HCT116 (cell line): ENCODE data around the gene CACNG1. TPM values are rescaled to one million over a fixed set of nuclear protein-coding genes. Genes with fewer than 3 reads are reported as not detected.

ENCODE experiments used
- ATAC-seq: fragments of 200-7000 bp; cut with Tn5 transposase; 2 replicates; pipeline ENCODE4 v1.9.1; 2020; ENCODE audit warnings: mild to moderate bottlenecking, moderate library complexity
- BruUV-seq: library from RNA; stranded (reverse); fragments of 400-500 nt; replicated peaks from 2 replicates; lab custom pipeline; 2021; lab: Mats Ljungman, UMichigan
- CTCF ChIA-PET: fragments of 300-600 bp; sonication (Branson Sonifier 250); formaldehyde crosslinking; loops from one replicate; lab custom pipeline; 2021; ENCODE audit warnings: antibody characterized with exemption; lab: Charles Lee
- POLR2A ChIA-PET: fragments of 300-600, 350-600 bp; sonication (Branson Sonifier 250); formaldehyde crosslinking; loops from one replicate; lab custom pipeline; 2021; ENCODE audit warnings: antibody characterized with exemption; lab: Charles Lee
- RAD21 ChIA-PET, 2 experiments: fragments of 300-600 bp; sonication (Branson Sonifier 250); formaldehyde crosslinking; loops; one replicate each; lab custom pipeline; 2023; ENCODE audit warnings: low total read pairs in 2 of 2; ENCODE audit not compliant: uncharacterized antibody in 2 of 2, unreplicated experiment in 2 of 2, low non-redundant PET in 1 of 2; lab: Charles Lee
- DNase-seq: peaks from one replicate; pipeline ENCODE4 v3.0.0-alpha.2; 2010; ENCODE audit warnings: low read depth, low spot score
- H2AFZ ChIP-seq: fragments of 200-600 bp; shearing (Covaris generic), sonication (generic); 2 replicates; pipeline ENCODE4 v1.6.1; 2017; ENCODE audit warnings: low read depth, mixed run types, mixed read lengths, antibody characterized with exemption, low read length; ENCODE audit not compliant: poor library complexity, severe bottlenecking
- H3K27ac ChIP-seq: 2 replicates; pipeline ENCODE4 v1.5.1; 2012; ENCODE audit warnings: low read depth, low read length
- H3K27me3 ChIP-seq: fragments of 200-600 bp; sonication (generic); 2 replicates; pipeline ENCODE4 v1.6.1; 2016; ENCODE audit warnings: mixed run types, low read length, mixed read lengths; ENCODE audit not compliant: insufficient read depth
- H3K36me3 ChIP-seq, 2 experiments: fragments of 200-500 bp in 1 of 2; fragments of 200-600 bp in 1 of 2; sonication (Bioruptor generic) in 1 of 2; sonication (generic) in 1 of 2; 2 replicates each; pipeline versions ENCODE4 v1.5.1 to v1.6.1; 2014 to 2016; ENCODE audit warnings: low read length in 2 of 2, inconsistent platforms in 1 of 2, mixed read lengths in 1 of 2, mixed run types in 1 of 2; ENCODE audit not compliant: insufficient read depth in 2 of 2, control insufficient read depth in 1 of 2
- H3K4me1 ChIP-seq, 2 experiments: fragments of 200-600 bp in 1 of 2; sonication (generic) in 1 of 2; 2 replicates each; pipeline versions ENCODE4 v1.5.1 to v1.6.1; 2012 to 2017; ENCODE audit warnings: low read length in 2 of 2, inconsistent platforms in 1 of 2, mild to moderate bottlenecking in 1 of 2, mixed read lengths in 1 of 2, mixed run types in 1 of 2, moderate library complexity in 1 of 2; ENCODE audit not compliant: insufficient read depth in 2 of 2, control insufficient read depth in 1 of 2
- H3K4me2 ChIP-seq: fragments of 200-600 bp; sonication (generic); 2 replicates; pipeline ENCODE4 v1.6.1; 2017; ENCODE audit warnings: mixed run types, low read length, mixed read lengths
- H3K4me3 ChIP-seq, 2 experiments: fragments of 200-600 bp in 1 of 2; sonication (generic) in 1 of 2; replicated peaks in 1 of 2; 2 replicates each; pipeline ENCODE4 v1.5.1; 2011 to 2016; ENCODE audit warnings: low read length in 2 of 2, control low read depth in 1 of 2, low read depth in 1 of 2, mild to moderate bottlenecking in 1 of 2, mixed read lengths in 1 of 2, mixed run types in 1 of 2
- H3K79me2 ChIP-seq: fragments of 200-600 bp; sonication (generic); 2 replicates; pipeline ENCODE4 v1.6.1; 2017; ENCODE audit warnings: mild to moderate bottlenecking, mixed run types, low read length, moderate library complexity, mixed read lengths; ENCODE audit not compliant: insufficient read depth
- H3K9ac ChIP-seq: fragments of 200-600 bp; sonication (generic); 2 replicates; pipeline ENCODE4 v1.6.1; 2016; ENCODE audit warnings: low read length, mixed read lengths
- H3K9me2 ChIP-seq: fragments of 200-600 bp; sonication (generic), shearing (Covaris generic); 2 replicates; pipeline ENCODE4 v1.6.1; 2017; ENCODE audit warnings: mixed run types, mild to moderate bottlenecking, moderate library complexity; ENCODE audit not compliant: insufficient read depth
- H3K9me3 ChIP-seq, 2 experiments: fragments of 200-500 bp in 1 of 2; fragments of 200-600 bp in 1 of 2; sonication (Bioruptor generic) in 1 of 2; sonication (generic) in 1 of 2; 2 replicates each; pipeline ENCODE4 v1.6.1; 2014 to 2017; ENCODE audit warnings: low read length in 2 of 2, mixed read lengths in 2 of 2, inconsistent platforms in 1 of 2, low read depth in 1 of 2, mild to moderate bottlenecking in 1 of 2, mixed run types in 1 of 2, moderate library complexity in 1 of 2; ENCODE audit not compliant: control insufficient read depth in 1 of 2, insufficient read depth in 1 of 2
- H4K20me1 ChIP-seq: fragments of 200-600 bp; sonication (generic), shearing (Covaris generic); 2 replicates; pipeline ENCODE4 v1.6.1; 2017; ENCODE audit warnings: mixed run types, mild to moderate bottlenecking, moderate library complexity; ENCODE audit not compliant: insufficient read depth
- ATF3 ChIP-seq: IDR thresholded peaks from 2 replicates; pipeline ENCODE4 v1.6.1; 2012
- CBX3 ChIP-seq: IDR thresholded peaks from 2 replicates; pipeline ENCODE4 v1.6.1; 2012; ENCODE audit warnings: low read depth
- CEBPB ChIP-seq: IDR thresholded peaks from 2 replicates; pipeline ENCODE4 v1.6.1; 2012; ENCODE audit warnings: low read depth
- EGR1 ChIP-seq: IDR thresholded peaks from 2 replicates; pipeline ENCODE4 v1.6.1; 2012; ENCODE audit warnings: low read depth
- EZH2 ChIP-seq: fragments of 200-600 bp; sonication (generic); IDR thresholded peaks from 2 replicates; pipeline ENCODE4 v1.6.1; 2017; ENCODE audit warnings: antibody characterized with exemption, mixed run types
- EZH2phosphoT487 ChIP-seq: fragments of 200-600 bp; IDR thresholded peaks from 2 replicates; pipeline ENCODE4 v1.6.1; 2018; ENCODE audit warnings: antibody characterized with exemption, borderline replicate concordance
- FOSL1 ChIP-seq: IDR thresholded peaks from 2 replicates; pipeline ENCODE4 v1.6.1; 2012; ENCODE audit warnings: low read depth
- JUND ChIP-seq: IDR thresholded peaks from 2 replicates; pipeline ENCODE4 v1.6.1; 2012
- MAX ChIP-seq: IDR thresholded peaks from 2 replicates; pipeline ENCODE4 v1.6.1; 2012
- POLR2A ChIP-seq: IDR thresholded peaks from 2 replicates; pipeline ENCODE4 v1.7.0; 2011; ENCODE audit warnings: borderline replicate concordance; ENCODE audit not compliant: insufficient read depth, insufficient read length; ENCODE audit errors: extremely low read depth
- POLR2AphosphoS5 ChIP-seq: IDR thresholded peaks from 2 replicates; pipeline ENCODE4 v1.6.1; 2011; ENCODE audit warnings: mild to moderate bottlenecking, low read depth, low read length, moderate library complexity
- REST ChIP-seq: IDR thresholded peaks from 2 replicates; pipeline ENCODE4 v1.6.1; 2012; ENCODE audit warnings: low read depth
- SIN3A ChIP-seq: IDR thresholded peaks from 2 replicates; pipeline ENCODE4 v1.6.1; 2012; ENCODE audit warnings: low read depth
- SP1 ChIP-seq: IDR thresholded peaks from 2 replicates; pipeline ENCODE4 v1.6.1; 2012; ENCODE audit warnings: low read depth
- SRF ChIP-seq: IDR thresholded peaks from 2 replicates; pipeline ENCODE4 v1.6.1; 2012; ENCODE audit warnings: low read depth
- TCF7L2 ChIP-seq: IDR thresholded peaks from 2 replicates; pipeline ENCODE4 v1.7.0; 2011; ENCODE audit warnings: borderline replicate concordance, inconsistent platforms; ENCODE audit not compliant: insufficient read depth, insufficient read length; ENCODE audit errors: extremely low read depth
- YY1 ChIP-seq: IDR thresholded peaks from 2 replicates; pipeline ENCODE4 v1.6.1; 2011; ENCODE audit warnings: low read length, low read depth, moderate library complexity, mild to moderate bottlenecking; ENCODE audit not compliant: insufficient replicate concordance; ENCODE audit errors: extremely low read depth
- ZBTB33 ChIP-seq: IDR thresholded peaks from 2 replicates; pipeline ENCODE4 v1.6.1; 2011; ENCODE audit warnings: mild to moderate bottlenecking, low read length, moderate library complexity; ENCODE audit not compliant: insufficient replicate concordance; ENCODE audit errors: extremely low read depth
- ZFX ChIP-seq: fragments of 450-650 bp; IDR thresholded peaks from 2 replicates; pipeline ENCODE4 v1.6.1; 2017
- ZNF274 ChIP-seq: fragments of 200-500 bp; sonication (Bioruptor generic); IDR thresholded peaks from 2 replicates; pipeline ENCODE4 v1.6.1; 2014; ENCODE audit warnings: mild to moderate bottlenecking, low read depth, low read length, inconsistent platforms
- intact Hi-C: fragments of 100-400 bp; cut with micrococcal nuclease; formaldehyde crosslinking; loops from 2 replicates; pipeline ENCODE4 v1.10.0; 2022
- total RNA-seq: library from RNA; stranded (reverse); gene quantifications from one replicate; pipeline ENCODE4 v1.2.1, GENCODE V29; 2021; ENCODE audit not compliant: unreplicated experiment

Gene CACNG1
- total RNA-seq, 1 experiment from 2014 or later = not detected

GRCh38 chr17:67015001-67015400 lies 29.4 kb upstream of the CACNG1 start:
- no peaks in the 10 kb centered on the region for H4K20me1 ChIP-seq
- H3K27me3 ChIP-seq = peaks cover 5% of the 10 kb centered on the region; the same call in 1 of the 2 replicates
- no peak for ATAC-seq
- intact Hi-C loops = no loop called here
- no peak for DNase-seq
- H3K36me3 ChIP-seq = no peaks in the 10 kb centered on the region
- no TSS peak for BruUV-seq
- H3K27ac ChIP-seq = no peak overlapping the region
- ChIA-PET POLR2A (no interaction called here), CTCF (no interaction called here)
- no peaks in the 10 kb centered on the region for H3K4me1 ChIP-seq
- no peak overlapping the region for H3K4me3 ChIP-seq
- no peak overlapping the region for H3K4me2 ChIP-seq
- H3K9ac ChIP-seq = no peak overlapping the region
- TF ChIP-seq SIN3A = no peak
- TF ChIP-seq ZFX = no peak
- TF ChIP-seq TCF7L2 = no peak
- no peak for TF ChIP-seq ZNF274
- TF ChIP-seq JUND = no peak
- TF ChIP-seq YY1 = no peak
- TF ChIP-seq SRF = no peak
- TF ChIP-seq REST = no peak
- TF ChIP-seq POLR2A = no peak
- TF ChIP-seq EZH2phosphoT487 = no peak
- no peak for TF ChIP-seq CBX3
- TF ChIP-seq CEBPB = no peak
- no peak for TF ChIP-seq SP1
- TF ChIP-seq MAX = no peak
- TF ChIP-seq ATF3 = no peak
- TF ChIP-seq EZH2 = no peak
- TF ChIP-seq EGR1 = no peak
- no peak for TF ChIP-seq ZBTB33
- no peak for TF ChIP-seq POLR2AphosphoS5
- no peak for TF ChIP-seq FOSL1
- TF ChIP-seq, all 23 proteins: peak for 0
- H3K79me2 ChIP-seq = no peaks in the 10 kb centered on the region
- no peaks in the 10 kb centered on the region for H3K9me3 ChIP-seq
- no peak overlapping the region for H2AFZ ChIP-seq
- RAD21 ChIA-PET = no interaction called here
- H3K9me2 ChIP-seq = no peaks in the 10 kb centered on the region
